H9 (cell line): ENCODE results near the gene CPEB2. TPM values are rescaled to one million over a fixed set of nuclear protein-coding genes. Genes with fewer than 3 reads are reported as not detected.

Experiments used
- DNase-seq: peaks from one replicate; pipeline ENCODE4 v3.0.0-alpha.2; 2017
- H2AFZ ChIP-seq: one replicate; pipeline ENCODE4 v1.6.1; 2013; ENCODE audit warnings: mild to moderate bottlenecking, low read length, control low read depth, moderate library complexity
- H2AK5ac ChIP-seq: 2 replicates; pipeline ENCODE4 v1.6.1; 2013; ENCODE audit warnings: low read length, control low read depth, mixed read lengths; ENCODE audit not compliant: insufficient read length
- H2BK120ac ChIP-seq: one replicate; pipeline ENCODE4 v1.6.1; 2013; ENCODE audit warnings: low read depth, mild to moderate bottlenecking, low read length, control low read depth, inconsistent platforms; ENCODE audit not compliant: poor library complexity, severe bottlenecking
- H2BK12ac ChIP-seq: 2 replicates; pipeline ENCODE4 v1.6.1; 2013; ENCODE audit warnings: low read length, control low read depth, mixed read lengths, low read depth; ENCODE audit not compliant: insufficient read length
- H2BK15ac ChIP-seq: 2 replicates; pipeline ENCODE4 v1.6.1; 2013; ENCODE audit warnings: low read depth, low read length, control low read depth
- H2BK20ac ChIP-seq: one replicate; pipeline ENCODE4 v1.6.1; 2013; ENCODE audit warnings: low read depth, mild to moderate bottlenecking, low read length, control low read depth, inconsistent platforms; ENCODE audit not compliant: poor library complexity, severe bottlenecking
- H2BK5ac ChIP-seq: 2 replicates; pipeline ENCODE4 v1.6.1; 2013; ENCODE audit warnings: low read length, control low read depth, mixed read lengths; ENCODE audit not compliant: insufficient read length
- H3K14ac ChIP-seq: 2 replicates; pipeline ENCODE4 v1.6.1; 2013; ENCODE audit warnings: low read length, control low read depth; ENCODE audit not compliant: insufficient read depth
- H3K18ac ChIP-seq: 2 replicates; pipeline ENCODE4 v1.6.1; 2013; ENCODE audit warnings: low read depth, mild to moderate bottlenecking, mixed read lengths, low read length, control low read depth; ENCODE audit not compliant: insufficient read length
- H3K23ac ChIP-seq: 2 replicates; pipeline ENCODE4 v1.6.1; 2013; ENCODE audit warnings: low read length, control low read depth, mixed read lengths, low read depth; ENCODE audit not compliant: insufficient read length
- H3K23me2 ChIP-seq: 2 replicates; pipeline ENCODE4 v1.6.1; 2013; ENCODE audit warnings: low read depth, mild to moderate bottlenecking, mixed read lengths, low read length, control low read depth; ENCODE audit not compliant: insufficient read length, poor library complexity, severe bottlenecking
- H3K27ac ChIP-seq: 2 replicates; pipeline ENCODE4 v1.5.1; 2013; ENCODE audit warnings: low read length, control low read depth, mixed read lengths, low read depth; ENCODE audit not compliant: insufficient read length
- H3K27me3 ChIP-seq: 2 replicates; pipeline ENCODE4 v1.6.1; 2013; ENCODE audit warnings: low read length, control low read depth, inconsistent platforms; ENCODE audit not compliant: insufficient read depth
- H3K4ac ChIP-seq: 2 replicates; pipeline ENCODE4 v1.6.1; 2013; ENCODE audit warnings: low read depth, mild to moderate bottlenecking, control low read depth, inconsistent platforms, low read length, moderate library complexity
- H3K4me1 ChIP-seq: 2 replicates; pipeline ENCODE4 v1.6.1; 2013; ENCODE audit warnings: low read length, control low read depth, inconsistent platforms; ENCODE audit not compliant: insufficient read depth
- H3K4me2 ChIP-seq: 2 replicates; pipeline ENCODE4 v1.6.1; 2013; ENCODE audit warnings: low read length, control low read depth, mixed read lengths; ENCODE audit not compliant: insufficient read length, insufficient read depth
- H3K56ac ChIP-seq: 2 replicates; pipeline ENCODE4 v1.6.1; 2013; ENCODE audit warnings: low read depth, mild to moderate bottlenecking, mixed read lengths, low read length, control low read depth; ENCODE audit not compliant: insufficient read length
- H3K79me1 ChIP-seq: 2 replicates; pipeline ENCODE4 v1.6.1; 2013; ENCODE audit warnings: low read depth, mild to moderate bottlenecking, moderate library complexity, low read length, control low read depth, inconsistent platforms; ENCODE audit not compliant: insufficient read depth, poor library complexity, severe bottlenecking
- H3K79me2 ChIP-seq: 2 replicates; pipeline ENCODE4 v1.6.1; 2013; ENCODE audit warnings: low read length, control low read depth, inconsistent platforms; ENCODE audit not compliant: insufficient read depth
- H3K9ac ChIP-seq: 2 replicates; pipeline ENCODE4 v1.6.1; 2013; ENCODE audit warnings: low read length, control low read depth, mixed read lengths; ENCODE audit not compliant: insufficient read length; ENCODE audit errors: extremely low read depth
- H3K9me3 ChIP-seq: one replicate; pipeline ENCODE4 v1.6.1; 2013; ENCODE audit warnings: low read depth, low read length, inconsistent platforms; ENCODE audit not compliant: control insufficient read depth
- H3T11ph ChIP-seq: one replicate; pipeline ENCODE4 v1.6.1; 2013; ENCODE audit warnings: mild to moderate bottlenecking, low read length, control low read depth, inconsistent platforms
- H4K20me1 ChIP-seq: one replicate; pipeline ENCODE4 v1.6.1; 2013; ENCODE audit not compliant: control insufficient read depth, insufficient read length, insufficient read depth
- H4K5ac ChIP-seq: 2 replicates; pipeline ENCODE4 v1.6.1; 2013; ENCODE audit warnings: low read depth, mild to moderate bottlenecking, mixed read lengths, low read length, control low read depth; ENCODE audit not compliant: insufficient read length
- H4K8ac ChIP-seq: replicated peaks from 2 replicates; pipeline ENCODE4 v1.6.1; 2013; ENCODE audit warnings: low read length, control low read depth, mixed read lengths, low read depth; ENCODE audit not compliant: insufficient read length
- H4K91ac ChIP-seq: 2 replicates; pipeline ENCODE4 v1.6.1; 2013; ENCODE audit warnings: low read depth, mild to moderate bottlenecking, moderate library complexity, mixed read lengths, low read length, control low read depth; ENCODE audit not compliant: insufficient read length
- H3K27ac Mint-ChIP-seq, 3 experiments: 2 replicates in 2 of 3; 3 replicates in 1 of 3; pipeline ENCODE4 v1.8.0; 2020 to 2021; ENCODE audit warnings: mixed read lengths in 3 of 3, mild to moderate bottlenecking in 1 of 3, moderate library complexity in 1 of 3
- H3K27me3 Mint-ChIP-seq: 2 replicates; pipeline ENCODE4 v1.8.0; 2021; ENCODE audit warnings: low read depth, mild to moderate bottlenecking, moderate library complexity, mixed read lengths
- H3K36me3 Mint-ChIP-seq, 3 experiments: 2 replicates in 2 of 3; 3 replicates in 1 of 3; pipeline ENCODE4 v1.8.0; 2020 to 2021; ENCODE audit warnings: low read depth in 3 of 3, mixed read lengths in 3 of 3; ENCODE audit not compliant: insufficient read depth in 1 of 3
- H3K4me1 Mint-ChIP-seq, 2 experiments: 2 replicates each; pipeline ENCODE4 v1.8.0; 2020; ENCODE audit warnings: mixed read lengths in 2 of 2
- H3K4me3 Mint-ChIP-seq, 2 experiments: 2 replicates in 1 of 2; 3 replicates in 1 of 2; pipeline ENCODE4 v1.8.0; 2020 to 2021; ENCODE audit warnings: mild to moderate bottlenecking in 2 of 2, mixed read lengths in 2 of 2, moderate library complexity in 1 of 2
- H3K9me3 Mint-ChIP-seq, 2 experiments: 2 replicates in 1 of 2; 3 replicates in 1 of 2; pipeline ENCODE4 v1.8.0; 2020; ENCODE audit warnings: mild to moderate bottlenecking in 2 of 2, mixed read lengths in 2 of 2, moderate library complexity in 1 of 2
- total RNA-seq: library from RNA; stranded (reverse); gene quantifications from 2 replicates; pipeline ENCODE4 v1.2.1, GENCODE V29; 2021
- TF ChIP-seq, protein P1 (sequence below): fragments of 200-600 bp; sonication (generic); conservative IDR thresholded peaks from 3 replicates; pipeline ENCODE4 v1.8.0; 2021; ENCODE audit warnings: antibody characterized with exemption, mild to moderate bottlenecking

Gene CPEB2
- total RNA-seq, 1 experiment from 2014 or later, result 1.8 TPM

DNA sequence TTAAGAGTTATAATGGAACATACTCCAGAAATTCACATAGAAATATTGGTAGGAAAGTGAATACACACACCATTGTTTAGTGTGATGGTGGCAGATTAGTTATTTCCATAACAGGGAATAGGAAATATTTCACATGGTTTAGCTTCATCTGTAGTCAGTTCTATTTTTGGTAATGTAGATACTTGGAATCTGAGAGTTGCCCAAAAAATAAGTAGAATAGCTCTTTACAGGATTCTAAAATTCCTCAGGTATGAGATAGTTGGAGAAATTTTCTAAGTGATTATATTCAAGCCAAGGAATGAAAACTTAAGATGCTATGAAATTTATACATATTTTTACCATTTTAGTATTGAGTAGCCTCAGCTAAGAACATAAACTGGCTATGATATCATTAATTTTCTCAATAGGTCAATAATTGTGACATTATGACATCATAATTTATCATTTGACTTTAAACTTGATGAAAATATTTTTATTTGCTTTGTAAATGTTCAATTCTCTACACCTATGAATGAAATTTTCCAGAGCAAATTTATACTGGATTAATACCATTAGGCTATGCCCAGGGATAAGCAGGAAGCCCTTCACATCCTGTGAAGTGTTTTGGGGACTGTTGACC is 35.8 kb downstream of the CPEB2 start:
- no peak for DNase-seq
- Histone ChIP-seq H3K9ac (no peak overlapping the region), H4K20me1 (no peaks in the 10 kb centered on the region), H2BK120ac (no peak overlapping the region), H3T11ph (no peak overlapping the region), H3K14ac (no peak overlapping the region), H3K56ac (no peak overlapping the region), H2AFZ (no peak overlapping the region), H4K8ac (no peak overlapping the region), H3K23me2 (no peaks in the 10 kb centered on the region), H2AK5ac (no peak overlapping the region), H2BK15ac (no peak overlapping the region), H3K4ac (no peak overlapping the region), H2BK20ac (no peak overlapping the region), H3K27ac (no peak overlapping the region), H3K18ac (no peak overlapping the region), H3K27me3 (no peaks in the 10 kb centered on the region), H3K79me1 (no peaks in the 10 kb centered on the region), H3K9me3 (no peaks in the 10 kb centered on the region), H3K79me2 (no peaks in the 10 kb centered on the region), H3K4me1 (no peaks in the 10 kb centered on the region; the same call in 1 of the 2 replicates), H4K91ac (no peak overlapping the region), H2BK5ac (no peak overlapping the region), H2BK12ac (no peak overlapping the region), H3K4me2 (no peak overlapping the region), H3K23ac (no peak overlapping the region), H4K5ac (no peak overlapping the region)
- no peaks in the 10 kb centered on the region for H3K27me3 Mint-ChIP-seq
- peaks cover 8 to 10% of the 10 kb centered on the region in 2 experiments for H3K4me1 Mint-ChIP-seq
- TF ChIP-seq, protein P1, sequence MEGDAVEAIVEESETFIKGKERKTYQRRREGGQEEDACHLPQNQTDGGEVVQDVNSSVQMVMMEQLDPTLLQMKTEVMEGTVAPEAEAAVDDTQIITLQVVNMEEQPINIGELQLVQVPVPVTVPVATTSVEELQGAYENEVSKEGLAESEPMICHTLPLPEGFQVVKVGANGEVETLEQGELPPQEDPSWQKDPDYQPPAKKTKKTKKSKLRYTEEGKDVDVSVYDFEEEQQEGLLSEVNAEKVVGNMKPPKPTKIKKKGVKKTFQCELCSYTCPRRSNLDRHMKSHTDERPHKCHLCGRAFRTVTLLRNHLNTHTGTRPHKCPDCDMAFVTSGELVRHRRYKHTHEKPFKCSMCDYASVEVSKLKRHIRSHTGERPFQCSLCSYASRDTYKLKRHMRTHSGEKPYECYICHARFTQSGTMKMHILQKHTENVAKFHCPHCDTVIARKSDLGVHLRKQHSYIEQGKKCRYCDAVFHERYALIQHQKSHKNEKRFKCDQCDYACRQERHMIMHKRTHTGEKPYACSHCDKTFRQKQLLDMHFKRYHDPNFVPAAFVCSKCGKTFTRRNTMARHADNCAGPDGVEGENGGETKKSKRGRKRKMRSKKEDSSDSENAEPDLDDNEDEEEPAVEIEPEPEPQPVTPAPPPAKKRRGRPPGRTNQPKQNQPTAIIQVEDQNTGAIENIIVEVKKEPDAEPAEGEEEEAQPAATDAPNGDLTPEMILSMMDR, result no peak
- no peak overlapping the region for H3K27ac Mint-ChIP-seq
- H3K9me3 Mint-ChIP-seq, result peaks cover 0 to 4% of the 10 kb centered on the region in 2 experiments; a peak in 2 of 5 replicates
- peaks cover 5 to 20% (median 16%) of the 10 kb centered on the region in 3 experiments; a peak in 5 of 7 replicates for H3K36me3 Mint-ChIP-seq
- no peak overlapping the region for H3K4me3 Mint-ChIP-seq
